Erythroblast (primary cell): ENCODE measurements around the gene FBLN7.

Source experiments
- GATA1 ChIP-seq: IDR thresholded peaks from 2 replicates; pipeline ENCODE4 v1.6.1; 2011; ENCODE audit warnings: low read depth, mild to moderate bottlenecking, control low read depth, low read length, moderate library complexity
- POLR2A ChIP-seq: IDR thresholded peaks from 2 replicates; pipeline ENCODE4 v1.6.1; 2011; ENCODE audit warnings: mild to moderate bottlenecking, low read length

DNA sequence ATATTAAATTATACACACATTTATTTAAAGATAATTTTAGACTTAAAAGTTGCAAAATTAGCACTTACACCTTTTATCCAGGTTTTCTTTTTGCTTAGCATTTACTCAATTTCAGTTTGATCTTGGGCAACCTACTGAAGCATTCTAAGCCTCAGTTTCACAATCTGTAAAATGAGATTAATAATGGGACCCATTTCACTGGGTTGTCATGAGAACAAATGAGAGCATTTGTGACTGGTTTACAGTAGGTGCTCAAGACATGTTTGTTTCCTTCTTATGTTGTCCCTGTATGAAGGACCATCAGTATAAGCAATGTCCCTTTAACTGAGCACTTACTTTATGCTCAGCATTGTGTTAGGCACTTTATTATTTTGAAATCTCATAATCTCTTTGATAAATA lies 4.8 kb upstream of the FBLN7 start:
- TF ChIP-seq POLR2A, result no peak
- no peak for TF ChIP-seq GATA1
